Pancreas (tissue), 10 donors: ENCODE data around the gene ST6GALNAC2. TPM values are rescaled to one million over a fixed set of nuclear protein-coding genes. Genes with fewer than 3 reads are reported as not detected.
A peak's percentile ranks its signal among the peaks of the same experiment; 100 is the strongest.

Experiments used
- ATAC-seq, 4 donors: fragments of 200-7000 bp; cut with Tn5 transposase; one replicate each; pipeline versions ENCODE4 v1.8.0 to v1.9.1; 2020; ENCODE audit warnings: mild to moderate bottlenecking in 4 of 4, moderate library complexity in 4 of 4
- DNase-seq, 6 donors: peaks; one replicate each; pipeline ENCODE4 v3.0.0-alpha.2; 2020
- FAIRE-seq: peaks from 2 replicates; lab custom pipeline; 2012; peaks lifted over from hg19 to GRCh38; lab: Jason Lieb, UNC
- H3K27ac ChIP-seq, 4 donors: fragments of 200-600 bp; sonication (generic); 1 replicate in 3 of 4; 2 replicates in 1 of 4; pipeline versions ENCODE4 v1.5.0 to v1.8.0; 2020
- H3K27me3 ChIP-seq, 4 donors: fragments of 200-600 bp; one replicate each; pipeline ENCODE4 v1.8.0; 2021
- H3K36me3 ChIP-seq, 3 donors: fragments of 200-600 bp; sonication (generic) in 1 of 3; one replicate each; pipeline versions ENCODE4 v1.5.0 to v1.8.0; 2020 to 2021
- H3K4me1 ChIP-seq, 3 donors: fragments of 200-600 bp; one replicate each; pipeline ENCODE4 v1.8.0; 2021
- H3K4me3 ChIP-seq, 4 donors: fragments of 200-600 bp; sonication (generic) in 2 of 4; one replicate each; pipeline versions ENCODE4 v1.5.0 to v1.8.0; 2020 to 2021
- H3K9me3 ChIP-seq, 4 donors: fragments of 200-600 bp; one replicate each; pipeline ENCODE4 v1.8.0; 2021
- WGBS, 2 donors: extraction: QIAGEN DNeasy Blood & Tissue Kit; methylation state at CpG; one replicate each; pipeline ENCODE4 v1.1.7; 2013; 5-methylcytosine and 5-hydroxymethylcytosine counted together
- intact Hi-C, 3 donors: fragments of 100-400 bp; cut with DNase I; formaldehyde crosslinking; loops; one replicate each; pipeline versions ENCODE4 v1.11.1 to v1.14.2; 2022
- polyA plus RNA-seq, 2 donors: library from polyadenylated mRNA; stranded (reverse); fragments of 200-250 nt; gene quantifications; one replicate each; pipeline ENCODE4 v1.2.3, GENCODE V29; 2013
- total RNA-seq, 6 donors: library from RNA; stranded (reverse); fragmentation: NEBNext Ultra II Directional in 4 of 6; extraction: Animal tissue kit (Norgen Biotek cat#: 25700) in 4 of 6; gene quantifications; one replicate each; pipeline versions ENCODE4 v1.2.1 to v1.2.4, GENCODE V29; 2021 to 2023
- TF ChIP-seq, protein P1 (sequence below), 4 donors: fragments of 200-600 bp; sonication (generic) in 3 of 4; IDR thresholded peaks; one replicate each; pipeline versions ENCODE4 v1.5.0 to v1.8.0; 2021; ENCODE audit warnings: antibody characterized with exemption in 4 of 4
- donor health status: healthy with polysubstance abuse.
- donor health status: DM: no; HTN: no; CAD: no; lungs with moderate emphysema.
- donor health status: DM: no; HTN: no; CAD: no.
- donor health status: control.
- donor health status: control.
- donor health status: Bipolar disorder and iron deficiency.
- donor health status: DM: yes; HTN: yes; CAD: no.
- donor health status: DM: no; HTN: no; CAD: no.
- donor health status: DM: no; HTN: no; CAD: no.
- donor health status: DM: yes; HTN: yes; CAD: no.

The ST6GALNAC2 gene
- total and polyA plus RNA-seq, 8 donors = 5.0 to 15.0 (median 6.9) TPM

DNA sequence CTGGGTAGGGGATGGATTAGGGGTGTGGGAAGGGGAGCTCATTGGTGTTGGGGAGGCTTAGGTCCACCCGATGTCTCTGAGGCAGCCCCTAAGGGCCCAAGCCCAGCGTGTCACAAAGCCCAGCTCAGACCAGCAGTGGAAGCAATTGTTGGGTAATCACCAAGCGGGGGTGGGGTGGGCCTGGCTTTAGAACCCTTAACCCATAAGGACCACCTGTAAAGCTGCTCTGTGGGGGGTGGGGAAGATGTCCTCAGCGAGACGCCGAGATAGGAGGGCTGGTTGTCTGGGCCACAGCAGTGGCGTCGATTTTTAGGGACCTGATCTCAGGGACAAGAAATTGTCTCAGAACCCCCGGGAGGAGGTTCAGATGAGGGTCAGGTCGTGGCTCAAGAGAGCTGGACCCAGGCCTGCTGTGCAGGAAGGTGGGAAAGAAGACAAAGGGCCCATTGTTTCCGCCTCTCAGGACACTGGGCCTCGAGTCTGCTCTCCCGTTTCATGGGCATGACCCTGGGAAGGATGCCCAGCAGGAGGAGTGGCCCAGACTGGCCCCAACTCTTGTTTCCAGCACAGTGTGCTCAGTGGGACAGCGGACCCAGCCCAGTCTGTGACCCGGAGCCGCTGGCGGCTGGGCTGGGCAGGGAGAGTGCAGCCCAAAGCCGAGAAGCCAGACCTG lies 15.9 kb downstream of the ST6GALNAC2 start:
- WGBS, 2 donors = 49 to 53% methylated on average over 18 of the region's 18 CpGs
- TF ChIP-seq, protein P1, sequence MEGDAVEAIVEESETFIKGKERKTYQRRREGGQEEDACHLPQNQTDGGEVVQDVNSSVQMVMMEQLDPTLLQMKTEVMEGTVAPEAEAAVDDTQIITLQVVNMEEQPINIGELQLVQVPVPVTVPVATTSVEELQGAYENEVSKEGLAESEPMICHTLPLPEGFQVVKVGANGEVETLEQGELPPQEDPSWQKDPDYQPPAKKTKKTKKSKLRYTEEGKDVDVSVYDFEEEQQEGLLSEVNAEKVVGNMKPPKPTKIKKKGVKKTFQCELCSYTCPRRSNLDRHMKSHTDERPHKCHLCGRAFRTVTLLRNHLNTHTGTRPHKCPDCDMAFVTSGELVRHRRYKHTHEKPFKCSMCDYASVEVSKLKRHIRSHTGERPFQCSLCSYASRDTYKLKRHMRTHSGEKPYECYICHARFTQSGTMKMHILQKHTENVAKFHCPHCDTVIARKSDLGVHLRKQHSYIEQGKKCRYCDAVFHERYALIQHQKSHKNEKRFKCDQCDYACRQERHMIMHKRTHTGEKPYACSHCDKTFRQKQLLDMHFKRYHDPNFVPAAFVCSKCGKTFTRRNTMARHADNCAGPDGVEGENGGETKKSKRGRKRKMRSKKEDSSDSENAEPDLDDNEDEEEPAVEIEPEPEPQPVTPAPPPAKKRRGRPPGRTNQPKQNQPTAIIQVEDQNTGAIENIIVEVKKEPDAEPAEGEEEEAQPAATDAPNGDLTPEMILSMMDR (IDR thresholded peaks at IDR 0.05) = no peak
- Histone ChIP-seq H3K4me3 (no peak overlapping the region), H3K27ac (peak overlapping the region; percentile 42 to 81 (median 64)), H3K4me1 (peaks cover 0 to 11% (median 9%) of the 10 kb centered on the region in 3 donors), H3K27me3 (no peaks in the 10 kb centered on the region), H3K9me3 (no peaks in the 10 kb centered on the region), H3K36me3 (peaks cover 1 to 7% (median 4%) of the 10 kb centered on the region in 3 donors)
- intact Hi-C loops = no loop called here
- DNase-seq (peak; percentile 62 to 85 (median 73)), ATAC-seq (peak; percentile 59 to 84 (median 78)), FAIRE-seq (no peak)

DNA sequence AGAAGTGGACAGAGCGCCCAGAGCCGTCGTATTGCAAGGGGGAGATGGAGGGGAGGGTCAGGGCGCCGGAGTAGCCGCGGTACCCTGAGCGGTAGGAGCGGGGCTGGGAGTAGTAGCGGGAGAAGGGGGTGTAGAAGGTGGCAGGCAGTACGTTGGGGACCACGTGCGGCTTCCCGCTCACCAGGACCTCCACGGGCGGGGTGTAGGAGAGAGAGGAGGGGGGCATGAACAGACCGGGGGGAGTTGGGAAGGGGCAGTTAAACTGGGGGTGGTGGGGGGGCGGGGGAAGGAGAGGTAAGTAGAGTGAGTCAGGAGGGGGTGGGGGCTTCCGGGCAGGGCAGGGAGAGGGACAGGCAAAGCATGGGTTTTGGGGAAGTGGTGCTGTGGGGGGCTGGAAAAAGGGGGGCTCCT lies 16.8 kb downstream of the ST6GALNAC2 start:
- no peak overlapping the region for H3K27ac ChIP-seq

DNA sequence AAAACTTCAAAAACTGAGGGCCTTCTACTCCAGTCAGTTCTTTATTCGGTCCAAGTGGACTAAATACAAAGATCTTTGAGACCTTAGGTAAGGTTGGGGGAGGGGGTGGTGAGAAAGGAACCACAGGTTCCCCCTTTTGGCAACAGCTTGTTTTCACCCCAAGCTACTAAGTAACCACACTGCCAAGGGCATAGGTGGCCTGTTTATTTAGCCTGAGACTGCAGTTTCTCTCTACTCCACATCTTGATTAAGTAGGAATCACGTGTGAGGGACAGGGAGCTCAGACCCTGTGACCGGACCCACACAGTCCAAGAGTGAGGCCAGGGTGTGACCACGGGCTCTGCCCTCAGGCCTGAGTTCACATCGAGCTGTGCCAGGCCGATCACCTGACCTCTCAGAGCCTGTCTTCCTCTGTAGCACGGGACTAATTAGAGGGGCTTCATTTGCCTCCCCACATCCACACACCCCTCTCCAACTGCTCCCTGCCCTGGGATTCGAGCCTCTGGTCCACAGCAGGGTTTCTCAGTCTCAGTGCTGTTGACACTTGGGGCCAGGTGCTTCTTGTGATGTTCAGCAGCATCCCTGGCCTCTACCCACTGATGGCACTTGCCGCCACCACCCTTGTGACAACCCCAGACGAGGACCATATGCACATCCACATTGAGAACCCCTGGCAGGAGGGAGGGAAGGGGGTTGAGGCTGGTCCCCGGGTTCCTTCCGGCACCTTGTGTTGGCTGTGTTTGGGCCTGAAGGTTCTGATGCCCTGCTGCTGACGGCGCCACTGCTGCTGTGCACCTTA lies 17.8 kb downstream of the ST6GALNAC2 start:
- peaks cover 3 to 18% (median 4%) of the 10 kb centered on the region in 3 donors for H3K36me3 ChIP-seq
- H3K27ac ChIP-seq = peak overlapping the region; percentile 20 to 68 (median 36)
- H3K9me3 ChIP-seq = no peaks in the 10 kb centered on the region
- peak; percentile 46 to 72 (median 61) for ATAC-seq
- FAIRE-seq = no peak
- peaks cover 0 to 12% (median 9%) of the 10 kb centered on the region in 3 donors for H3K4me1 ChIP-seq
- whole genome bisulfite sequencing, 2 donors = 51 to 52% methylated on average over 14 of the region's 14 CpGs
- intact Hi-C loops = no loop called here
- TF ChIP-seq, protein P1 (IDR thresholded peaks at IDR 0.05) = no peak
- H3K4me3 ChIP-seq = no peak overlapping the region
- H3K27me3 ChIP-seq = no peaks in the 10 kb centered on the region
- no peak for DNase-seq

More for the DNA sequence above, 16.8 kb downstream of the ST6GALNAC2 start:
- DNase-seq = no peak
- Histone ChIP-seq H3K4me1 (peaks cover 0 to 12% (median 9%) of the 10 kb centered on the region in 3 donors), H3K9me3 (no peaks in the 10 kb centered on the region), H3K27me3 (no peaks in the 10 kb centered on the region), H3K36me3 (peaks cover 3 to 14% (median 4%) of the 10 kb centered on the region in 3 donors), H3K4me3 (no peak overlapping the region)
- intact Hi-C loops = no loop called here
- no peak for ATAC-seq
- TF ChIP-seq, protein P1 (IDR thresholded peaks at IDR 0.05) = no peak
- no peak for FAIRE-seq
- WGBS, 2 donors = 59 to 63% methylated on average over 16 to 19 of the region's 19 CpGs

DNA sequence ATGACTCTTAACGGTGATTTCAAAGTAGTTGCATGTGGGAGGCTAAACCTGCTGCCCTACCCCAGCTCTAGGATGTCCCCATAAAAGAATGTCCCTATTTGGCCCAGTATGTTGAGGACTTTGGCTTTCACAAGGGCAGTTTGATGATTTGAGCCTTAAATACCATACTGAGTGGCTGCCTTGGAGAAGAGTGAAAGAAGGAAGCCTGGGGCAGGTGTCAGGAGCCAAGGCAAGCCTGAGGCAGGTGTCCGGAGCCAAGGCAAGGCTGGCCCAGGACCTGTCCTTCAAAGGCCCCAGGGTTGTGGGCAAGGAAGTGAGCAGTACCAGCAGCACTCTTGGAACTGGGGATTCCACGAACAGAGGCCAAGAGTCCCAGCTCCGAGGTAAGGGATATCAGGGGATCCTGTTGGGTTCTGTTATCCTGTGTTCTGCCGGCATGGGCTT lies 18.6 kb downstream of the ST6GALNAC2 start:
- TF ChIP-seq, protein P1 (IDR thresholded peaks at IDR 0.05) = no peak
- FAIRE-seq (no peak), ATAC-seq (peak in 1 of 4 donors; percentile 18), DNase-seq (no peak)
- Histone ChIP-seq H3K4me1 (peaks cover 3 to 15% (median 9%) of the 10 kb centered on the region in 3 donors), H3K4me3 (no peak overlapping the region), H3K9me3 (no peaks in the 10 kb centered on the region), H3K27me3 (no peaks in the 10 kb centered on the region), H3K27ac (peak overlapping the region in 3 of 4 donors; percentile 20 to 68 (median 30)), H3K36me3 (peaks cover 3 to 18% (median 4%) of the 10 kb centered on the region in 3 donors)
- intact Hi-C loops = no loop called here
- WGBS, 2 donors = 51 to 57% methylated on average over 5 of the region's 5 CpGs
